PC-9 (cell line): Measurements from ENCODE around the gene SRC. TPM values are rescaled to one million over a fixed set of nuclear protein-coding genes. Genes with fewer than 3 reads are reported as not detected.

Source experiments
- BruUV-seq: library from RNA; stranded (reverse); fragments of 400-500 nt; replicated peaks from 2 replicates; lab custom pipeline; 2021; lab: Mats Ljungman, UMichigan
- CTCF ChIA-PET: fragments of 300-600 bp; sonication (Branson Sonifier 250); formaldehyde crosslinking; loops from one replicate; lab custom pipeline; 2022; ENCODE audit warnings: antibody characterized with exemption; lab: Charles Lee
- POLR2A ChIA-PET: fragments of 300-600 bp; sonication (Branson Sonifier 250); formaldehyde crosslinking; loops from one replicate; lab custom pipeline; 2022; ENCODE audit warnings: antibody characterized with exemption; ENCODE audit not compliant: unreplicated experiment; lab: Charles Lee
- DNase-seq, 2 experiments: peaks; one replicate each; pipeline versions ENCODE4 v3.0.0 to v3.0.0-alpha.2; 2015 to 2022; ENCODE audit warnings: mixed read lengths in 1 of 2
- H2AFZ ChIP-seq: fragments of 200-600 bp; sonication (generic); 2 replicates; pipeline ENCODE4 v1.8.1; 2017; ENCODE audit warnings: antibody characterized with exemption
- H3F3A ChIP-seq: fragments of 200-600 bp; sonication (generic); 2 replicates; pipeline ENCODE4 v1.8.1; 2017; ENCODE audit warnings: antibody characterized with exemption, mild to moderate bottlenecking, low read depth; ENCODE audit not compliant: insufficient read depth
- H3K27ac ChIP-seq: fragments of 200-600 bp; sonication (generic); 2 replicates; pipeline ENCODE4 v1.6.1; 2016; ENCODE audit warnings: mixed run types
- H3K27me3 ChIP-seq: fragments of 200-600 bp; sonication (generic); 2 replicates; pipeline ENCODE4 v1.6.1; 2016; ENCODE audit warnings: low read depth, mixed run types; ENCODE audit not compliant: insufficient read depth
- H3K36me3 ChIP-seq: fragments of 200-600 bp; sonication (generic); 2 replicates; pipeline ENCODE4 v1.6.1; 2016; ENCODE audit warnings: low read depth, mixed run types
- H3K4me1 ChIP-seq: fragments of 200-600 bp; sonication (generic); replicated peaks from 2 replicates; pipeline ENCODE4 v1.6.1; 2016; ENCODE audit warnings: mixed run types; ENCODE audit not compliant: insufficient read depth
- H3K4me2 ChIP-seq: fragments of 200-600 bp; sonication (generic); 2 replicates; pipeline ENCODE4 v1.6.1; 2017; ENCODE audit warnings: mixed run types
- H3K4me3 ChIP-seq: fragments of 200-600 bp; sonication (generic); 2 replicates; pipeline ENCODE4 v1.6.1; 2016; ENCODE audit warnings: mixed run types
- H3K79me2 ChIP-seq: fragments of 200-600 bp; sonication (generic); 2 replicates; pipeline ENCODE4 v1.6.1; 2017; ENCODE audit warnings: low read depth, mixed run types
- H3K9me2 ChIP-seq: fragments of 200-600 bp; sonication (generic); 2 replicates; pipeline ENCODE4 v1.8.1; 2017; ENCODE audit warnings: mild to moderate bottlenecking; ENCODE audit not compliant: insufficient read depth
- H3K9me3 ChIP-seq: fragments of 200-600 bp; sonication (generic); 2 replicates; pipeline ENCODE4 v1.8.1; 2016; ENCODE audit warnings: low read depth; ENCODE audit not compliant: insufficient read depth
- H4K20me1 ChIP-seq: fragments of 200-600 bp; sonication (generic); 2 replicates; pipeline ENCODE4 v1.8.1; 2017; ENCODE audit not compliant: insufficient read depth
- CTCF ChIP-seq: fragments of 200-600 bp; sonication (generic); conservative IDR thresholded peaks from 2 replicates; pipeline ENCODE4 v1.6.1; 2017; ENCODE audit warnings: mixed run types, antibody characterized with exemption, mild to moderate bottlenecking, moderate library complexity
- EZH2 ChIP-seq: fragments of 200-600 bp; sonication (generic); IDR thresholded peaks from 2 replicates; pipeline ENCODE4 v1.8.0; 2017; ENCODE audit warnings: antibody characterized with exemption, low read depth
- intact Hi-C: fragments of 100-400 bp; cut with micrococcal nuclease; formaldehyde crosslinking; loops from one replicate; pipeline ENCODE4 v1.10.0; 2022; ENCODE audit not compliant: unreplicated experiment
- total RNA-seq: library from RNA; stranded (reverse); gene quantifications from 2 replicates; pipeline ENCODE4 v1.2.3, GENCODE V29; 2021

SRC gene
- total RNA-seq, 1 experiment from 2014 or later = 58.4 TPM

DNA sequence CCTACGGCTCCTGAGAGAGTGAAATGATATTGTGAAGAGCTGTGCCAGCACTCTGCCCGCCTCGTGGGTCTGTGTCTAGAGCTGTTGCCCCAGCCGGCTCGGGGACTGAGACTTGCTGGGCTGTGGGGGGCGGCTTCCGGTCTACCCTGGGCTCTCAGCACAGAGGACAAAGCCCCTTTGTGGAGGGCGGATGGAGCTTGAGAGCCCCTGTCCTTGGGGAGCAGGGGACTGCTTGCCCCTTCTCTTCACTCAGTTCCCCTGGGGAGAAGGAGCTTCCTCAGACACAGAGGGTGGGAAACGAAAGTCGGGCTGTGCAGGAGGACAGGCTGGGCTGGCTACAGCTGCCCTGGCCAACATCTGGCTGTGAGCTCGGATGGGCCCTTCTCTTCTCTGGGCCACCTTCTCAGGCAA lies 11.0 kb downstream of the SRC start:
- Histone ChIP-seq H3K79me2 (no peaks in the 10 kb centered on the region), H3K27me3 (no peaks in the 10 kb centered on the region), H4K20me1 (peaks cover 27% of the 10 kb centered on the region), H3K4me1 (no peaks in the 10 kb centered on the region), H3F3A (no peaks in the 10 kb centered on the region), H2AFZ (no peak overlapping the region), H3K9me3 (no peaks in the 10 kb centered on the region), H3K4me3 (no peak overlapping the region), H3K9me2 (no peaks in the 10 kb centered on the region), H3K4me2 (no peak overlapping the region), H3K27ac (no peak overlapping the region), H3K36me3 (no peaks in the 10 kb centered on the region)
- intact Hi-C loops = no loop called here
- POLR2A ChIA-PET = no interaction called here
- TF ChIP-seq CTCF (no peak), EZH2 (no peak)
- BruUV-seq = no TSS peak
- DNase-seq = no peak
- CTCF ChIA-PET = no interaction called here

DNA sequence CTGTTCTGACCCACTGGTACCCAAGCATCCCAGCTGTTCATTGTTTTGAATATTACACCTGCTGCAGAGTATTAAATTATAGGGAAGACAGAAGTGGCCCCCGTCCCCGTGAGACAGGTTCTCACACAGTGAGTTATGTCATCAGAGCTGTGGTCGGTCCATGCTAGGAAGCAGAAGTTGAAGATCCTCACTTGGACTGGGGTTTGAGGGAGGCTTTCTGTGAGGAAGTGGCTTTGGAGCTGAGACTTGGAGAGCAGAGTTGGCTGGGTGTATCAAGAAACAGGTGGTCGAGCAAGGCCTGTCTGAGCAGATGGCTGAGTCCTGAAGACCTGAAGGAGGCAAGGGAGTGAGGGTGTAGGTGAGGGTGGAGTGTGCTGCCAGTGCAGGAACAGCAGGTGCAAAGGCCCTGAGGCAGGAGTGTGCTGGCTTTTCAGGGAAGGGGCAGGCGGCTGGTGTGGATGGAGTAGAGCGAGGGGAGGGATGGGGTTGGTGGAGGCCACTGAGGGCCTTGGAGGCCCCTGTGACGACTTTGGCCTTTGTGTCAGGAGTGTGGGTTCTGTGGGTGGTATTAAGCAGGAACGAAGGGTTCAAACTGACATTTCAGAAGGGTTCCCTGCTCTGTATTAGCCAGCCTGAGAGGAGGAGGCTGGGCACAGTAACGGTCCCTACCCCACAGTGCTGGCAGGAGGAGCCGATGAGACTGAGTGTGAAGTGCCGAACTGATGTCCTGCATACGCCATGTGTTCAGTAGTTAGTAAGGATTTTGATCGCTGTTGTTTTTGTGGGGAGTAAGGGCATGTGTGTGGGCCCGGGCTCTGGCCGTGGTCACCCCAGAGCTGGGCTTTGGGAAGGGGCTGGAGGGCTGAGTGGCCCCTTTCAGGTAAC lies 11.8 kb downstream of the SRC start:
- H2AFZ ChIP-seq = no peak overlapping the region
- H3K9me2 ChIP-seq = no peaks in the 10 kb centered on the region
- no peak overlapping the region for H3K4me2 ChIP-seq
- H3K79me2 ChIP-seq = no peaks in the 10 kb centered on the region
- H4K20me1 ChIP-seq = peaks cover 27% of the 10 kb centered on the region
- H3K27ac ChIP-seq = no peak overlapping the region
- H3K36me3 ChIP-seq = no peaks in the 10 kb centered on the region
- no peaks in the 10 kb centered on the region for H3K4me1 ChIP-seq
- ChIA-PET POLR2A (no interaction called here), CTCF (no interaction called here)
- no peak overlapping the region for H3K4me3 ChIP-seq
- H3F3A ChIP-seq = no peaks in the 10 kb centered on the region
- intact Hi-C loops = no loop called here
- no TSS peak for BruUV-seq
- no peak for DNase-seq
- H3K27me3 ChIP-seq = no peaks in the 10 kb centered on the region
- no peaks in the 10 kb centered on the region for H3K9me3 ChIP-seq
- no peak for TF ChIP-seq EZH2
- TF ChIP-seq CTCF = no peak

GRCh38 chr20:37358366-37359150 lies 12.6 kb downstream of the SRC start:
- Histone ChIP-seq H3K4me2 (no peak overlapping the region), H3K4me3 (no peak overlapping the region), H3K27me3 (no peaks in the 10 kb centered on the region), H3K9me2 (no peaks in the 10 kb centered on the region), H3K27ac (no peak overlapping the region), H4K20me1 (peaks cover 27% of the 10 kb centered on the region), H3K9me3 (no peaks in the 10 kb centered on the region), H3F3A (no peaks in the 10 kb centered on the region), H3K4me1 (no peaks in the 10 kb centered on the region), H3K79me2 (no peaks in the 10 kb centered on the region), H2AFZ (no peak overlapping the region), H3K36me3 (no peaks in the 10 kb centered on the region)
- BruUV-seq = no TSS peak
- DNase-seq = no peak
- POLR2A ChIA-PET = interaction anchor here (0.5 kb wide), 1 partner anchor 178 kb away, joined by 20 read pairs; no protein-coding TSS in a partner anchor
- intact Hi-C loops = no loop called here
- TF ChIP-seq EZH2 = no peak
- TF ChIP-seq CTCF = no peak
- CTCF ChIA-PET = no interaction called here
